ENCODE measurements around the gene PIP5K1B.

Gene PIP5K1B

GRCh38 chr9:68707801-68708488 is 2.9 kb downstream of the PIP5K1B start:
- DNase-seq (ENCODE audit: low read depth in 2 of 2), result no peak

- no peak for DNase-seq (ENCODE audit: low read depth in 2 of 2)
These were observed 3.5 kb downstream of the PIP5K1B start for GRCh38 chr9:68708513-68708912.

GRCh38 chr9:68709291-68710110 is 4.5 kb downstream of the PIP5K1B start:
- DNase-seq (ENCODE audit: low read depth in 2 of 2), result no peak

GRCh38 chr9:68710111-68710471 is 5.1 kb downstream of the PIP5K1B start:
- no peak for DNase-seq (ENCODE audit: low read depth in 2 of 2)

- no peak for DNase-seq (ENCODE audit: low read depth in 2 of 2)
These were observed 6.2 kb downstream of the PIP5K1B start for GRCh38 chr9:68711281-68711680.

- no peak for DNase-seq (ENCODE audit: low read depth in 2 of 2)
These were observed 6.9 kb downstream of the PIP5K1B start for GRCh38 chr9:68711932-68712331.

- no peak for DNase-seq (ENCODE audit: low read depth in 2 of 2)
These were observed 9.6 kb downstream of the PIP5K1B start for GRCh38 chr9:68714416-68715180.

- DNase-seq (ENCODE audit: low read depth in 2 of 2), result no peak
These were observed 10.1 kb downstream of the PIP5K1B start for GRCh38 chr9:68715181-68715456.

- DNase-seq (ENCODE audit: low read depth in 2 of 2), result no peak
These were observed 12.8 kb downstream of the PIP5K1B start for GRCh38 chr9:68717552-68718443.

- DNase-seq (ENCODE audit: low read depth in 2 of 2), result no peak
These were observed 14.8 kb downstream of the PIP5K1B start for GRCh38 chr9:68719847-68720246.

- no peak for DNase-seq (ENCODE audit: low read depth in 2 of 2)
These were observed 15.7 kb downstream of the PIP5K1B start for GRCh38 chr9:68720656-68721313.

- DNase-seq (ENCODE audit: low read depth in 2 of 2), result no peak
These were observed 16.8 kb downstream of the PIP5K1B start for GRCh38 chr9:68721666-68722330.

- no peak for DNase-seq (ENCODE audit: low read depth in 2 of 2)
These were observed 20.0 kb downstream of the PIP5K1B start for GRCh38 chr9:68725070-68725469.

- DNase-seq (ENCODE audit: low read depth in 2 of 2), result no peak
These were observed 21.4 kb downstream of the PIP5K1B start for GRCh38 chr9:68726489-68726888.

- no peak for DNase-seq (ENCODE audit: low read depth in 2 of 2)
These were observed 22.6 kb downstream of the PIP5K1B start for GRCh38 chr9:68727636-68728035.

GRCh38 chr9:68728731-68729130 is 23.7 kb downstream of the PIP5K1B start:
- no peak for DNase-seq (ENCODE audit: low read depth in 2 of 2)

- DNase-seq (ENCODE audit: low read depth in 2 of 2), result no peak
These were observed 25.7 kb downstream of the PIP5K1B start for GRCh38 chr9:68730570-68731235.

- DNase-seq (ENCODE audit: low read depth in 2 of 2), result no peak
These were observed 26.8 kb downstream of the PIP5K1B start for GRCh38 chr9:68731857-68732256.

GRCh38 chr9:68732405-68733020 is 27.5 kb downstream of the PIP5K1B start:
- no peak for DNase-seq (ENCODE audit: low read depth in 2 of 2)

GRCh38 chr9:68733021-68733405 is 28.0 kb downstream of the PIP5K1B start:
- no peak for DNase-seq (ENCODE audit: low read depth in 2 of 2)
